Peyer's patch (tissue), 4 donors: ENCODE results near the gene ADM.

Experiments
- CTCF ChIP-seq, 6 experiments: fragments of 450-650 bp in 4 of 6; fragments of 200-600 bp in 2 of 6; sonication (generic) in 1 of 6; IDR thresholded peaks; one replicate each; pipeline ENCODE4 v1.5.1; 2017 to 2019; ENCODE audit warnings: antibody characterized with exemption in 6 of 6, mild to moderate bottlenecking in 3 of 6, moderate library complexity in 1 of 6
- POLR2A ChIP-seq, 2 donors: fragments of 450-650 bp; IDR thresholded peaks; one replicate each; pipeline ENCODE4 v1.5.1; 2017; ENCODE audit warnings: antibody characterized with exemption in 2 of 2, mild to moderate bottlenecking in 2 of 2, moderate library complexity in 2 of 2

DNA sequence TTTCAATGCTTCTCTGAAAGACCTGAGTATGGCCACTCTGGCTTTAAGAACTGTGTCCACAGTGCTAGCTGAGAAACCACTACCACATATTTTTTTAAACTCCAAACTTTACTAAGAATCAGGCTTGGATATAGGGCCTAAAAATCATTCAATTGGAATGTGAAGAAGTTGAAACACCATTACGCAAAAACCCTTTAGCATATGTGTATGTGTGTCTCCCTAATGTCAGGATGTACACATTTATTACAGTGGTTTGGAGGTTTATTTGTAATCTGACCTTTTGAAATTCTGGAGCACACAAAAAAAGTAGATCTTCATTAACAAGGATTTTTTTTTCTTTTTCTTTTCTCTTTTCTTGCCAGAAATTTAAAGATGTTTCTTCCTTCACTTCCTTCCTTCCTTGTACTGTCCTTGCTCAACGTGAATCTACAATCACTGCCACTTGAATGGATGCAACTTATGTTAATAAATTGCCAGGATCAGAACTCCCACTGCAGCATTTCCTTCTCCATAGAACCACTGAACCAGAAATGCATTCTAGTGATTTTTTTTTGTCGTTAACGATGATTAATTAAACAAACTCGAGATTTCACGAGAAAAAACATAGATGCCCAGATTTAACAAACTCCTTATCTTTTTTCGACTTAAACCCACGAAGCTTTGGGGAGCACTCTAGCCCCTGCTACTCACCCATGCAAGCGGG is 3.1 kb upstream of the ADM start:
- TF ChIP-seq POLR2A (IDR thresholded peaks at IDR 0.05), result no peak
- TF ChIP-seq CTCF (IDR thresholded peaks at IDR 0.05), result no peak
